Activated CD8-positive, alpha-beta memory T cell treated with anti-CD3 and anti-CD28 coated beads for 48 hours (primary cell): Measurements from ENCODE around the gene PDCD7.
"Not testable (repeated sequence)": the region's sequence is repeated elsewhere in the genome, so short reads cannot be mapped to it uniquely, and the experiment has no call there.

Experiments used
- DNase-seq, 3 experiments: peaks; one replicate each; pipeline ENCODE4 v3.0.0-alpha.2; 2020; ENCODE audit warnings: low read depth in 2 of 3, low spot score in 2 of 3

Gene PDCD7, protein sequence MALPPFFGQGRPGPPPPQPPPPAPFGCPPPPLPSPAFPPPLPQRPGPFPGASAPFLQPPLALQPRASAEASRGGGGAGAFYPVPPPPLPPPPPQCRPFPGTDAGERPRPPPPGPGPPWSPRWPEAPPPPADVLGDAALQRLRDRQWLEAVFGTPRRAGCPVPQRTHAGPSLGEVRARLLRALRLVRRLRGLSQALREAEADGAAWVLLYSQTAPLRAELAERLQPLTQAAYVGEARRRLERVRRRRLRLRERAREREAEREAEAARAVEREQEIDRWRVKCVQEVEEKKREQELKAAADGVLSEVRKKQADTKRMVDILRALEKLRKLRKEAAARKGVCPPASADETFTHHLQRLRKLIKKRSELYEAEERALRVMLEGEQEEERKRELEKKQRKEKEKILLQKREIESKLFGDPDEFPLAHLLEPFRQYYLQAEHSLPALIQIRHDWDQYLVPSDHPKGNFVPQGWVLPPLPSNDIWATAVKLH

DNA sequence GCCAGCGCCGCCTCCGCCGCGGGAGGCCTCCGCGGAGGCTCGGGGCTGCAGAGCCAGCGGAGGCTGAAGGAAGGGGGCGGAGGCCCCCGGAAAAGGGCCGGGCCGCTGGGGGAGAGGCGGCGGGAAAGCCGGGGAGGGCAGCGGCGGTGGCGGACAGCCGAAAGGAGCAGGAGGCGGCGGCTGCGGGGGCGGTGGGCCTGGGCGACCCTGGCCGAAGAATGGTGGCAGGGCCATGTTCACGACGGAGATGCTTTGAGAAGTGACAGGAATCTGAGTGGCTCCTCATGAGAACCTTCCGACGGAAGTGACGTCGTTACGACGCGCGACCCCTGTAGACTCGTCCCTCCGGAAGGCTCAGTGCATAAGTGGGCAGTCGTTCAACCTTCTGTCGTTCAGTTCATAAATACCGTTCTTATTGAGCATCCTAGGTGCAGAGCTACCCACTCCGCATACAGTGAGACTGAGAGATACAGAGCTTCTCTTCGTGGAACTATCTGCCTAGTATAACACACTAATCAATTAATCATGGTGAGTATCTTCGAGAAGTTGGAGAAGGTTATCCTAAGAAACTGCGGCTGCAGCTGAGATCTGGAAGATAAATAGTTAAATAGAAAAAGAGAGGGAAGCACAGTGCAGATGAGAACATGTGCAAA is at the start of gene PDCD7:
PDCD7 (minus strand) TSS at position 261 of the 653 bp plus-strand sequence; CDS start at position 234, 27 bp downstream.
- DNase-seq = peak; percentile 43 to 67 (median 64)

DNA sequence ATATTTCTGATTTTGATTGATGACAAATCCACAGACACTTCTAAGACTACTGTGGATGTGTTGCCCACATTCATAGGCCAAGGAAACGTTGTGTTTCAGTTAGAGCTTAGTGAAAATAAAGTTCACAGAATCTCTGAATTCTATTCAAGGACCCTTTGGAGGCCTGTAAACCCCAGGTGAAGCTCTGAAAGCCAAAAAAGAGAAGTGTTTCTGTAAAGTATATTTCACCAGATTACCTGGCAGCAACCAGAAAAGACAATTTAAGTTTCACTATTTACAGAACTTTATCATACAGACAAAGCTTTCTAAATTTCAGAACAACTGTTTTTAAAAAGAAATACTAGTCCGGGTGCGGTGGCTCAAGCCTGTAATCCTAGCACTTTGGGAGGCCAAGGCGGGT is 48.9 kb upstream of the PDCD7 start:
- no peak for DNase-seq

DNA sequence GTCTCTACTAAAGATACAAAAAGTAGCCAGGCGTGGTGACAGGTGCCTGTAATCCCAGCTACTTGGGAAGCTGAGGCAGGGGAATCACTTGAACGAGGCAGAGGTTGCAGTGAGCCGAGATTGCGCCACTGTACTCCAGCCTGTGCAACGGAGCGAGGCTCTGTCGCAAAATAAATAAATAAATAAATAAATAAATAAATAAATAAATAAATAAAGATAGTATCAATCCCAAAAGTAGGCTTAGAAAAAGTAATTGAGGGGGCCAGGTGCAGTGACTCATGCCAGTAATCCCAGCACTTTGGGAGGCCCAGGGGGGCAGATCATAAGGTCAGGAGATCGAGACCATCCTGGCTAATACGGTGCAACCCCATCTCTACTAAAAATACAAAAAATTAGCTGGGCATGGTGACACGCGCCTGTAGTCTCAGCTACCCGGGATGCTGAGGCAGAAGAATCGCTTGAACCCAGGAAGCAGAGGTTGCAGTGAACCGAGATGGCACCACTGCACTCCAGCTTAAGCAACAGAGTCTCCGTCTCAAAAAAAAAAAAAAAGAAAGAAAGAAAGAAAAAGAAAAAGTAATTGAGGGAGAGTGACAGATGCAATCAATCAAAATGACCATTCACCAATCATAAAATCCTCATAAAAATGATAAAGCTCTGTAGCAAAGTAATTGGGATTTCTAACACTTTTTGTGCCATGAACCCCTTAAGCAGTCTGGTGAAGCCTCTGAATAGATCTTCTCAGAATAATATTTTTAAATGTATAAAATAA is 48.2 kb upstream of the PDCD7 start:
- not testable (repeated sequence) for DNase-seq

DNA sequence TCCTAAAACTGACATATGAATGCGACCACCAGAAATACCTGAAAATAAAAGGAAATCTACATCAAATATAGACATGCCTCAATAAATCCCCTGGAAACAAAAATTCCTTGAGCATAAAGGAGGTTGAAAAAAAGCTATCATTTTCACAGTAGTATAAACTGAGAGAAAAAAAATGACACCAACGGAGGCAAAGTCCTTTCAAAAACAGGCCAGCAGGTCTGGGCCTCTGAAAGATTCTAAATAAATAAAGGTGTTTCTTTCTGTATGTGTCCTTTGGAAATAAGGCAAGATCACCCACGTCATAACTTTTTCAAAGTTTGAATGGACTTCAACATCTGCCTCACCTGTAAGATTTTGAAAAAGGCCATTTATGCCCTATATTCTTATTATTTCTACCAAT is 46.6 kb upstream of the PDCD7 start:
- no peak for DNase-seq

DNA sequence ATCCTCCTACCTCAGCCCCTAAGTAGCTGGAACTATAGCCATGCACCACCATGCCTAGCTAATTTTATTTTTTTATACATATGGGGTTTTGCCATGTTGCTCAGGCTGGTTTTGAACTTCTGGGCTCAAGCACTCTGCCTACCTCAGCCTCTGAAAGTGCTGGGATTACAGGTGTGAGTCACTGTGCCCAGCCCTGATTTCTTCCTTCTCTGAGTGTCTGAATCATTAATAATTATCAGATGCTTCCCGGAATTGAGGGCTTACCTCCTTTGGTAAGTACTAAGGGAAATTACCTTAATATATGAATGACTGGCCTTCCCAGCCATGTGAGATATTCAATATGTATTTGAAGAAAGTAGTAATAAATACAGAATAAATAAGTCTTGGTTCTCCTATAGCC is 44.3 kb upstream of the PDCD7 start:
- no peak for DNase-seq

DNA sequence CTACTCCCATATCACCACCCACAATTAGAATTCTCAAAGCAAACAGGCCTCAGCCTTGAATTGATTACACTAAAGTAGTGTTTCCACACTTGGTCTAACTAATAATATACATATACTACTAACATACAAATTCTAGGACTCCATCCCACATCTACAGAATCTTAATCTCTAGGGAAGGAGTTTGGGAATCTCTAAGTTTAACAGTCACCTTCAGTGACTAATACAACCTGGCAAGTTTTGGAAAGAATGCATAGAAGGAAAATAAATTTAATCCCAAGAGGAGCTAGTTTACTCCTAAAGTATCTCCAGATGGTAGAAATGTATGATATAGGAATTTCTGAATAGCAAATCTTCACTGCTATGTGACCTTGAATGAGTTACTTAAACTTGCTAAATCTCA is 42.4 kb upstream of the PDCD7 start:
- no peak for DNase-seq

DNA sequence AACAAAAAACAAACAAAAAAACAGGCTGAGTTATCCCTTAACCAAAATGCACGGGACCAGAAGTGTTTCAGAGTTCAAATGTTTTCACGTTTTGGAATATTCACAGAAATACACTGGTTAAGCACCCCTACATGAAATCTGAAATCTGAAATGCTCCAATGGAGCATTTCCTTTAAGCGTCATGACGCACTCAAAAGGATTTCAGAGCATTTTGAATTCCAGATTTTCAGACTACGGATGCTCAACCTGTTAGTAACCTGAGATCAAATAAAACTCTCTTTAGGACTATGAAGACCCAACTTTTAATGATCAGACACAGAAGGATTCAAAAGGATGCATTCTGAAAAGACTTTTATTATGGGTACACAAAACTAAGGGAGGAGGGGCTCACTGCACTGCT is 41.9 kb upstream of the PDCD7 start:
- no peak for DNase-seq

DNA sequence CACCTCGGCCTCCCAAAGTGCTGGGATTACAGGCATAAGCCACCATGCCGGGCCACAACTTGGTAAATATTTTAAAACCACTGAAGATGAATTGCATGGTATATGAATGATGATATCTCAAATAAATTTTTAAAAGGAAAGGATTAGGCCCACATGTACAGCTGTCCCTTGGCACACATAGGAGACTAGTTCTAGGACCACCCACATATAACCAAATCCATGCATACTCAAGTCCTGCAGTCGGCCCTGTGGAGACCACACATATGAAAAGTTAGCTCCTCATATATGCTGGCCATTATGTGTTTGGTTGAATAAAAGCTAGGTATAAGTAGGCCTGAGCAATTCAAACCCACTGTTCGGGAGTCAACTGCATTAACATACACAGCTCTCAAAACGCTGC is 40.9 kb upstream of the PDCD7 start:
- no peak for DNase-seq

DNA sequence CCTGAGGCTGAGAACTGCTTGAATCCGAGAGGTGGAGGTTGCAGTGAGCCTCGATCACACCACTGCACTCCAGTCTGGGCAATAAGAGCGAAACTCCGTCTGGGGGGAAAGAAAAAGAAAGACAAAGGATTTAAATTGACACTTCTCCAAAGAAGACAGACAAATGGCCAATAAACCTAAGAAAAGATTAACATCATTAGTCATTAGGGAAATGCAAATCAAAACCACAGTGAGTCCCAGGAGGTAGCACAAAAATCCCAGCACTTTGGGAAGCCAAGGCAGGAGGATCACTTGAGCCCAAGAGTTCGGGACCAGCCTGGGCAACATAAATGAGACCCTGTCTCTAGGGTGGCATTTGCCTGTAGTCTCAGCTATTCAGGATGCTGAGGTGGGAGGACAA is 38.9 kb upstream of the PDCD7 start:
- DNase-seq = no peak

DNA sequence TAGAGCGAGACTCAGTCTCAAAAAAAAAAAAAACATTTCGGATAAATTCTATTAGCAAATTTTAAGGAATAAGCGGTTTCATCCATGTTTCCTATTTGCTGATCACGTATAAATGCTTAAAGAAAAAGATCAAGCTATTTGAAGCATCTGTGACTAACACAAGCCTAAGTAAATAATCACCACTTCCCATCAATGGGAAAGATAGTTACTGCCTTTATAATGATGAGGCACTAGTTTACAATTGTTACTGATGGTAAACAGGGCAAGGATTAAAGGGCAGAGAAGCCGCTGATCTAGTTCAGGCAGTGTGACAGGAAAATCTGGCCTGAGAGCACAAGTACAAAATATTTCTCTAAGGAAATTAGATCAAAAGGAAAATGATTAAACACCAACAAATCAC is 37.8 kb upstream of the PDCD7 start:
- DNase-seq = no peak

DNA sequence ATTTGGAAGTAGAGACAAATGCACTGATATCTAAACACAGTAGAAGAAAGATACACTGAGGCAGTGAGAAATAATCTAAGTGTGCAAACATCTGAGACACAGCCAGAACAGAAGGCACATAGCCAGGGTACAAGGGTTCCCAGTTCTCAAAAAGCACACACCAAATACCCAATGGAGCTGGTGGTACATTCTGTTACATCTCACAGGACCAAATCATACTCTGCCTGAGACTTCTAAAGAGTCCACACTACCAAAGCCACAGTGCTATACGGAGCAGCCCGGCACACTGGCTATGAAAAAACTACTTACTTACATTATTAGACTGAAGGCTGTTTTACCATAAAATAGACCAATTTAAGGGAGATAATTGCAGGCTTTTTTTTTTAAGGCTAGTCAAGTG is 32.3 kb upstream of the PDCD7 start:
- DNase-seq = no peak

DNA sequence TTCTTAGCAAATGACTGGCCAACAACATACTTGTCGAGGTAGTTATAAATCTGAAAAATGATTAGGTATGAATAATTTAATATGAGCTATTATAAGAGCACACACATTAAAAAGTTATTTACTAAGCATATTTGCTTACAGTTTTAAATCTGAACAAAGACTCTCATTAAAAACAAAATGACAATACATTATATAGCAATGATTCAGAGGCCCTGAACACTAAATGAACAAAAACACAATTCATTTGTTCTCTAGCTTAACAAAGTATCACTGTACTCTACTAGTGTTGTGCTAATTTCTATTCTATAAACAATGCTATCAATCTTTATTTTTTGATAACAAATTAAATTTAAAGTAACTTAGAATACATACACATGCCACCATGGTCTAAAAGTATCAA is 30.5 kb upstream of the PDCD7 start:
- no peak for DNase-seq

DNA sequence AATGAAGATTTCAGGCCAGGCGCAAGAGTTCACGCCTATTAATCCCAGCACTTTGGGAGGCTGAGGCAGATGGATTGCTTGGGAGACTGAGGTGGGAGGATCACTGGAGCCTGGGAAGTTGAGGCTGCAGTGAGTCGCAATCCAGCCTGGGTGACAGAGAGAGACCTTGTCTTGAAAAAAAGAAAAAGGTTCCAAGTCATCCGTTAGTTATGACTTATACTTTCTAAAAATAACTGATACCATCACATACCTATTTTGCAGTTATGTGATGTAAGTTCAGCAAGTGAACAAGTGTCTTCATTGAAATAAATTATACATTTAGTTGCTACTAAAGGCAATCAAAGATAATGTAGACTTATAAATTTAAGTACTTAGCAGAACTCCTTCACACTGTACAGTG is 29.4 kb upstream of the PDCD7 start:
- no peak for DNase-seq

DNA sequence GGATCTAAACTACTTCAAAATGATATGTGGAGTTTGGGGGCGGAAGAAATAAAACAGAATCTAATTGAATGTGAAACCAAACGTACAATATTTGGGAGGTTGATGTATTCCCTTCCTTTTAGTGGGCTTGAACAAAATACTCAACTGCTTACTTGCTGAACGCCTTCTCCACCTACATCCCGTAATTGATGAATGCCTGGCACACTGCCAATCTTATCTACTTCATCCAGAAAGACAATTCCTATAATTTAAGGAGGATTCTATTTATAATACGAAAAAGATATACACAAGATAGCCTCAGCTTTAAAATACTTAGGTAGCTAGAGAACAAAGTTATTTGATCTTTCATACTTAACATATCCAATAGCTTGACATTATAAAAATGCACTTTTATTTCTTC is 23.1 kb upstream of the PDCD7 start:
- no peak for DNase-seq

DNA sequence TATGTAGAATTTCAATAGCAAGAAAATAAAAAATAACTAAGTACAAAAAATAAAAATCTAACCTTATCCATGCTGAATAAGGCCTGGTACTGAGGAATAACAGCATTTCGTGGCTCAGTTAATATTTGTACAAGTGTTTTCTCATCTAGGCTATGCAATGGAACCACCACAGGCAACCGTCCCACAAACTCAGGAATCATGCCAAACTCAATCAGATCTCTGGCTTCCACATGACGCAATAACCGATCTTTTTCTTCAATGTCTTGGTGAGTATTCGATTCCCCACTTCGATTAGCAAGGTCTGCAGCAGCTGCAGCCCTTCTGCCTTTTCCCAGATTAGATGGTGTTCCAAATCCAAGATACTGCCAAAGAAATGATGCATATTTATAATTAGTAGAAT is 21.1 kb upstream of the PDCD7 start:
- DNase-seq = no peak

DNA sequence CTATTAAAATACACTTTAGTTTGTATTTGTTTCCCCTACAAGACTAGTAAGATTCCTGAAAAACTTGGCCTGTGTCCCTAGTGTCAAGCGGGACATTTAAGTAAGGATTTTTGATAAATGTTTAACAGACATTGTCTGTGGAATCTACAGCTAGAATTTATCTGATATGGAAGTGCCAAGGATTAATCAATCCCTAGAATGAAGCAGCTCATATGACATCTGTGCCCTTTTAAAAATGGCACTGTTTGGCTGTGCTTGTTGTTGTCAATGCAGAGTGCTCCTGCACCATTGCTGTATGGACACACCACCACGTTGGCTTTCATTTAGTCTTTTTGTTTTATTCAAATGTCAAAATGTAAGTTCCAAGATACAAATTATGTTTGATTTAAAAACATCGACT is 14.3 kb upstream of the PDCD7 start:
- DNase-seq = no peak

DNA sequence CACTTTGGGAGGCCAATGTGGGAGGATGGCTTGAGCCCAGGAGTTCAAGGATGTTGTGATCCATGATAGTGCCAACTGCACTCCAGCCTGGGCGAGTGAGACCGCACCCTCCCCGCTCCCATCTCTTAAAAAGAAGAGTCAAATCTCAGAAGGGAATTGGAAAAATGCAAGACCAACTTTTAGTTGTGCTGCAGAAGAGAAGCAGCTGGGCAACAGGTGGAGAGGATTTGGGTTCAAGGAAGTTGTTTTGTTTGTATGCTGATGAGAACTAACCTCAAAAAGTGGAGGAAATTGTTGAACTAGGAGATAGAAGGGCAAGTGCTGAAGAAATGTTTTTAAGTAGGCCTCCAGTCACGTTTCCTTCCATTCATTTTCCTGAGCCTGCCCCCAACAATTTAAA is 12.8 kb upstream of the PDCD7 start:
- no peak for DNase-seq

DNA sequence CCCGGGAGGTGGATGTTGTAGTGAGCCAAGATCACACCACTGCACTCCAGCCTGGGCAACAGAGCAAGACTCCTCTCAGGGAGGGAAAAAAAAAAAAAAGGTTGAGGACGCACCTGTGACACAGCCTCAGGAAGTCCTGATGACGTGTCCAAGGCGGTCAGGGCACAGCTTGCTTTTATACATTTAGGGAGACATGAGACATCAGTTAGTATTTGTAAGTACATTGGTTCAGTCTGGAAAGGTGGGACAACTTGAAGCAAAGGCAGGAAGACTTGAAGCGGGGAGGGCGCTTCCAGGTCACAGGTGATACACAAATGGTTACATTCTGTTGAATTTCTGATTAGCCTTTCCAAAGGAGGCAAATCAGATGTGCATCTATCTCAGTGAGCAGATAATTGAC is 5.0 kb upstream of the PDCD7 start:
- DNase-seq = not testable (repeated sequence)

DNA sequence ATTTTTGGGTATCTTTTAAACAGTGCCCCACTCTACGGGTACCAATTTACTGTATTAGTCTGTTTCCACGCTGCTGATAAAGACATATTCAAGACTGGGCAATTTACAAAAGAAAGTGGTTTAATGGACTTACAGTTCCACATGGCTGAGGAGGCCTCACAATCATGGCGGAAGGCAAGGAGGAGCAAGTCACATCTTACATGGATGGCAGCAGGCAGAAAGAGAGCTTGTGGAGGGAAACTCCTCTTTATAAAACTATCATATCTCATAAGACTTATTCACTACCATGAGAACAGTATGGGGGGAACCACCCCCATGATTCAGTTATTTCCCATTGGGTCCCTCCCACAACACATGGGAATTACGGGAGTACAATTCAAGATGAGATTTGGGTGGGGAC is 4.3 kb upstream of the PDCD7 start:
- not testable (repeated sequence) for DNase-seq

DNA sequence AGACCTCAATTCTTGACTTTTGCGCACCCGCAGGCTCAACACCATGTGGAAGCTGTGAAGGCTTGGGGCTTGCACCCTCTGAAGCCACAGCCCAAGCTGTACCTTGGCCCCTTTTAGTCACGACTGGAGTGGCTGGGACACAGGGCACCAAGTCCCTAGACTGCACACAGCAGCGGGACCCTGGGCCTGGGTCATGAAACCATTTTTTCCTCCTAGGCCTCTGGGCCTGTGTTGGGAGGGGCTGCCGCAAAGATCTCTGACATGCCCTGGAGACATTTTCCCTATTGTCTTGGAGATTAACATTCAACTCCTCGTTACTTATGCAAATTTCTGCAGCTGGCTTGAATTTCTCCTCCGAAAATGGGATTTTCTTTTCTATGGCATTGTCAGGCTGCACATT is 3.5 kb upstream of the PDCD7 start:
- DNase-seq = not testable (repeated sequence)

DNA sequence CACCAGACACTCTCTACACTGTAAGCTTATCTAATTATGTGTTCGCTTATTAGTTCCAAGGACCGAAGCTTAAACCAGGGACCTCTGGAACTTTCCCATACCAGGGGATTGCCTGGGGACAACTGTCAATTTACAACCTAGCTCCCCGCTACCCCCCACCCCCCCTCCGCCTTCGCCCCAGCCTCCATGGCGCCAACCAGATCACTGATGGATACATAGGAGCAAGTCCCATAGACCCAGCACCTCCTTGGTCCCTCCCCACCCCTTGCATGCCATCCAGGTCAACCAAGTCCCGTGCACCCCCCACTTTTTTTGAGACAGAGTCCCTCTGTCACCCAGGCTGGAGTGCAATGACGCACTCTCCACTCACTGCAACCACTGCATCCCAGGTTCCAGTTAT is 930 bp upstream of the PDCD7 start:
- DNase-seq = no peak
